ENCODE measurements around the gene AMFR. TPM values are rescaled to one million over a fixed set of nuclear protein-coding genes. Genes with fewer than 3 reads are reported as not detected.

Gene AMFR
- total and polyA plus RNA-seq, 3 experiments from 2014 or later, result 39.8 to 70.1 (median 64.3) TPM

- Mint-ChIP-seq H3K36me3 (peaks cover 4 to 54% (median 16%) of the 10 kb centered on the region in 3 donors), H3K4me3 (no peak overlapping the region), H3K4me1 (peaks cover 13 to 23% (median 23%) of the 10 kb centered on the region in 3 donors), H3K27me3 (no peaks in the 10 kb centered on the region), H3K9me3 (no peaks in the 10 kb centered on the region), H3K27ac (peak overlapping the region in 2 of 8 donors; percentile 46 to 52)
- Histone ChIP-seq H3K9me3 (ENCODE audit: low read length) (no peaks in the 10 kb centered on the region), H3K4me1 (ENCODE audit: insufficient read depth, low read length) (no peaks in the 10 kb centered on the region), H3K4me3 (ENCODE audit: low read length) (no peak overlapping the region), H3K36me3 (ENCODE audit: insufficient read depth, low read length) (peaks cover 24% of the 10 kb centered on the region), H3K27ac (ENCODE audit: low read depth, low read length) (no peak overlapping the region), H3K27me3 (ENCODE audit: insufficient read depth, low read length, poor library complexity, severe bottlenecking) (no peaks in the 10 kb centered on the region)
- CTCF ChIA-PET, result no interaction called here
- POLR2A ChIA-PET, result no interaction called here
- no peak for DNase-seq
These were observed 12.0 kb downstream of the AMFR start for GRCh38 chr16:56413381-56413780.

- POLR2A ChIA-PET, result interaction anchor here (0.6 kb wide), 1 partner anchor 97 kb away, joined by 3 read pairs; no protein-coding TSS in a partner anchor
- Histone ChIP-seq H3K4me1 (ENCODE audit: insufficient read depth, low read length) (no peaks in the 10 kb centered on the region), H3K36me3 (ENCODE audit: insufficient read depth, low read length) (peaks cover 32% of the 10 kb centered on the region), H3K4me3 (ENCODE audit: low read length) (no peak overlapping the region), H3K27me3 (ENCODE audit: insufficient read depth, low read length, poor library complexity, severe bottlenecking) (no peaks in the 10 kb centered on the region), H3K9me3 (ENCODE audit: low read length) (no peaks in the 10 kb centered on the region), H3K27ac (ENCODE audit: low read depth, low read length) (no peak overlapping the region)
- Mint-ChIP-seq H3K9me3 (no peaks in the 10 kb centered on the region), H3K27me3 (no peaks in the 10 kb centered on the region), H3K27ac (no peak overlapping the region), H3K36me3 (peaks cover 9 to 62% (median 17%) of the 10 kb centered on the region in 3 donors), H3K4me3 (no peak overlapping the region), H3K4me1 (peaks cover 13 to 23% (median 19%) of the 10 kb centered on the region in 3 donors)
- CTCF ChIA-PET, result no interaction called here
- DNase-seq, result no peak
These were observed 13.7 kb downstream of the AMFR start for GRCh38 chr16:56411624-56412023.

- H3K36me3 Mint-ChIP-seq, result peaks cover 9 to 62% (median 17%) of the 10 kb centered on the region in 3 donors
- no peak for DNase-seq
- no peaks in the 10 kb centered on the region for H3K27me3 Mint-ChIP-seq
- ChIA-PET CTCF (no interaction called here), POLR2A (interaction anchor here (0.6 kb wide), 1 partner anchor 97 kb away, joined by 3 read pairs; no protein-coding TSS in a partner anchor)
- Histone ChIP-seq H3K27me3 (ENCODE audit: insufficient read depth, low read length, poor library complexity, severe bottlenecking) (no peaks in the 10 kb centered on the region), H3K4me3 (ENCODE audit: low read length) (no peak overlapping the region), H3K9me3 (ENCODE audit: low read length) (no peaks in the 10 kb centered on the region), H3K27ac (ENCODE audit: low read depth, low read length) (no peak overlapping the region), H3K4me1 (ENCODE audit: insufficient read depth, low read length) (no peaks in the 10 kb centered on the region), H3K36me3 (ENCODE audit: insufficient read depth, low read length) (peaks cover 32% of the 10 kb centered on the region)
- no peaks in the 10 kb centered on the region for H3K9me3 Mint-ChIP-seq
- H3K27ac Mint-ChIP-seq, result no peak overlapping the region
- peaks cover 12 to 22% (median 19%) of the 10 kb centered on the region in 3 donors for H3K4me1 Mint-ChIP-seq
- H3K4me3 Mint-ChIP-seq, result no peak overlapping the region
These were observed 14.2 kb downstream of the AMFR start for GRCh38 chr16:56411123-56411522.

- Mint-ChIP-seq H3K4me1 (peaks cover 4 to 8% (median 6%) of the 10 kb centered on the region in 3 donors), H3K27me3 (no peaks in the 10 kb centered on the region), H3K27ac (no peak overlapping the region), H3K36me3 (peaks cover 9 to 73% (median 23%) of the 10 kb centered on the region in 3 donors), H3K4me3 (no peak overlapping the region), H3K9me3 (no peaks in the 10 kb centered on the region)
- CTCF ChIA-PET, result no interaction called here
- Histone ChIP-seq H3K27me3 (ENCODE audit: insufficient read depth, low read length, poor library complexity, severe bottlenecking) (no peaks in the 10 kb centered on the region), H3K27ac (ENCODE audit: low read depth, low read length) (no peak overlapping the region), H3K9me3 (ENCODE audit: low read length) (no peaks in the 10 kb centered on the region), H3K4me1 (ENCODE audit: insufficient read depth, low read length) (no peaks in the 10 kb centered on the region), H3K4me3 (ENCODE audit: low read length) (no peak overlapping the region), H3K36me3 (ENCODE audit: insufficient read depth, low read length) (peaks cover 44% of the 10 kb centered on the region)
- POLR2A ChIA-PET, result no interaction called here
- no peak for DNase-seq
These were observed 16.1 kb downstream of the AMFR start for GRCh38 chr16:56409195-56409594.

- Histone ChIP-seq H3K9me3 (ENCODE audit: low read length) (no peaks in the 10 kb centered on the region), H3K27me3 (ENCODE audit: insufficient read depth, low read length, poor library complexity, severe bottlenecking) (no peaks in the 10 kb centered on the region), H3K27ac (ENCODE audit: low read depth, low read length) (no peak overlapping the region), H3K36me3 (ENCODE audit: insufficient read depth, low read length) (peaks cover 47% of the 10 kb centered on the region), H3K4me1 (ENCODE audit: insufficient read depth, low read length) (no peaks in the 10 kb centered on the region), H3K4me3 (ENCODE audit: low read length) (no peak overlapping the region)
- Mint-ChIP-seq H3K36me3 (peaks cover 9 to 68% (median 18%) of the 10 kb centered on the region in 3 donors), H3K4me1 (peaks cover 2 to 4% (median 3%) of the 10 kb centered on the region in 3 donors), H3K9me3 (no peaks in the 10 kb centered on the region), H3K27me3 (no peaks in the 10 kb centered on the region), H3K4me3 (peak overlapping the region in 1 of 7 donors; percentile 34), H3K27ac (peak overlapping the region in 3 of 8 donors; percentile 1 to 32 (median 18))
- DNase-seq, result no peak
- ChIA-PET CTCF (no interaction called here), POLR2A (no interaction called here)
These were observed 16.8 kb downstream of the AMFR start for GRCh38 chr16:56408379-56409098.

- no peak overlapping the region for H3K4me3 Mint-ChIP-seq
- peaks cover 15 to 67% (median 28%) of the 10 kb centered on the region in 3 donors for H3K36me3 Mint-ChIP-seq
- Histone ChIP-seq H3K36me3 (ENCODE audit: insufficient read depth, low read length) (peaks cover 50% of the 10 kb centered on the region), H3K27ac (ENCODE audit: low read depth, low read length) (no peak overlapping the region), H3K9me3 (ENCODE audit: low read length) (no peaks in the 10 kb centered on the region), H3K4me1 (ENCODE audit: insufficient read depth, low read length) (no peaks in the 10 kb centered on the region), H3K4me3 (ENCODE audit: low read length) (no peak overlapping the region), H3K27me3 (ENCODE audit: insufficient read depth, low read length, poor library complexity, severe bottlenecking) (no peaks in the 10 kb centered on the region)
- H3K27ac Mint-ChIP-seq, result no peak overlapping the region
- CTCF ChIA-PET, result no interaction called here
- POLR2A ChIA-PET, result no interaction called here
- no peaks in the 10 kb centered on the region for H3K27me3 Mint-ChIP-seq
- H3K9me3 Mint-ChIP-seq, result no peaks in the 10 kb centered on the region
- H3K4me1 Mint-ChIP-seq, result peaks cover 0 to 3% (median 2%) of the 10 kb centered on the region in 3 donors
- DNase-seq, result no peak
These were observed 19.2 kb downstream of the AMFR start for GRCh38 chr16:56405977-56406672.

- peak overlapping the region in 1 of 8 donors; percentile 61 for H3K27ac Mint-ChIP-seq
- peaks cover 0 to 1% of the 10 kb centered on the region in 2 donors for H3K27me3 Mint-ChIP-seq
- H3K9me3 Mint-ChIP-seq, result no peaks in the 10 kb centered on the region
- CTCF ChIA-PET, result interaction anchor here (1.4 kb wide), 1 partner anchor 15 kb away, joined by 3 read pairs; no protein-coding TSS in a partner anchor
- no peak overlapping the region for H3K4me3 Mint-ChIP-seq
- no peak overlapping the region for H3K27ac ChIP-seq (ENCODE audit: low read depth, low read length)
- no peak overlapping the region for H3K4me3 ChIP-seq (ENCODE audit: low read length)
- no peak for DNase-seq
- peaks cover 2 to 3% (median 3%) of the 10 kb centered on the region in 3 donors for H3K4me1 Mint-ChIP-seq
- H3K36me3 ChIP-seq (ENCODE audit: insufficient read depth, low read length), result peaks cover 40% of the 10 kb centered on the region
- H3K9me3 ChIP-seq (ENCODE audit: low read length), result no peaks in the 10 kb centered on the region
- no peaks in the 10 kb centered on the region for H3K27me3 ChIP-seq (ENCODE audit: insufficient read depth, low read length, poor library complexity, severe bottlenecking)
- H3K4me1 ChIP-seq (ENCODE audit: insufficient read depth, low read length), result no peaks in the 10 kb centered on the region
- H3K36me3 Mint-ChIP-seq, result peaks cover 10 to 65% (median 31%) of the 10 kb centered on the region in 3 donors
- POLR2A ChIA-PET, result no interaction called here
These were observed 23.9 kb downstream of the AMFR start for GRCh38 chr16:56401482-56401881.

- Histone ChIP-seq H3K27me3 (ENCODE audit: insufficient read depth, low read length, poor library complexity, severe bottlenecking) (no peaks in the 10 kb centered on the region), H3K4me1 (ENCODE audit: insufficient read depth, low read length) (no peaks in the 10 kb centered on the region), H3K4me3 (ENCODE audit: low read length) (no peak overlapping the region), H3K9me3 (ENCODE audit: low read length) (no peaks in the 10 kb centered on the region), H3K36me3 (ENCODE audit: insufficient read depth, low read length) (peaks cover 40% of the 10 kb centered on the region), H3K27ac (ENCODE audit: low read depth, low read length) (no peak overlapping the region)
- peaks cover 15 to 69% (median 34%) of the 10 kb centered on the region in 3 donors for H3K36me3 Mint-ChIP-seq
- CTCF ChIA-PET, result interaction anchor here (1.1 kb wide), 1 partner anchor 28 kb away, joined by 3 read pairs; no protein-coding TSS in a partner anchor
- H3K4me3 Mint-ChIP-seq, result no peak overlapping the region
- H3K9me3 Mint-ChIP-seq, result no peaks in the 10 kb centered on the region
- peaks cover 0 to 1% of the 10 kb centered on the region in 2 donors for H3K27me3 Mint-ChIP-seq
- peaks cover 3 to 6% (median 5%) of the 10 kb centered on the region in 3 donors for H3K4me1 Mint-ChIP-seq
- H3K27ac Mint-ChIP-seq, result peak overlapping the region in 4 of 8 donors; percentile 8 to 46 (median 34)
- POLR2A ChIA-PET, result no interaction called here
- DNase-seq, result no peak
These were observed 24.9 kb downstream of the AMFR start for GRCh38 chr16:56400458-56400857.
